GM13977 (cell line): Measurements from ENCODE around the gene PHF21B.

Source experiments
- DNase-seq: peaks from one replicate; pipeline ENCODE4 v3.0.0; 2012; ENCODE audit warnings: low spot score
- in situ Hi-C: fragments of 300-500 bp; cut with MboI; formaldehyde crosslinking; loops from one replicate; pipeline ENCODE4 v1.12.0; 2022; ENCODE audit warnings: low sequenced_read_pairs, low pct_unique_long_range_greater_than_20kb, mixed read lengths, inconsistent platforms; ENCODE audit not compliant: unreplicated experiment
- TF ChIP-seq, protein P1 (sequence below): IDR thresholded peaks from 2 replicates; pipeline ENCODE4 v1.5.1; 2012; ENCODE audit warnings: mild to moderate bottlenecking, control low read depth; ENCODE audit not compliant: insufficient read depth; ENCODE audit errors: extremely low read depth, missing control alignments

Gene PHF21B

GRCh38 chr22:44916281-44917231 is 93.2 kb downstream of the PHF21B start:
- in situ Hi-C loops, result no loop called here
- no peak for DNase-seq
- TF ChIP-seq, protein P1, sequence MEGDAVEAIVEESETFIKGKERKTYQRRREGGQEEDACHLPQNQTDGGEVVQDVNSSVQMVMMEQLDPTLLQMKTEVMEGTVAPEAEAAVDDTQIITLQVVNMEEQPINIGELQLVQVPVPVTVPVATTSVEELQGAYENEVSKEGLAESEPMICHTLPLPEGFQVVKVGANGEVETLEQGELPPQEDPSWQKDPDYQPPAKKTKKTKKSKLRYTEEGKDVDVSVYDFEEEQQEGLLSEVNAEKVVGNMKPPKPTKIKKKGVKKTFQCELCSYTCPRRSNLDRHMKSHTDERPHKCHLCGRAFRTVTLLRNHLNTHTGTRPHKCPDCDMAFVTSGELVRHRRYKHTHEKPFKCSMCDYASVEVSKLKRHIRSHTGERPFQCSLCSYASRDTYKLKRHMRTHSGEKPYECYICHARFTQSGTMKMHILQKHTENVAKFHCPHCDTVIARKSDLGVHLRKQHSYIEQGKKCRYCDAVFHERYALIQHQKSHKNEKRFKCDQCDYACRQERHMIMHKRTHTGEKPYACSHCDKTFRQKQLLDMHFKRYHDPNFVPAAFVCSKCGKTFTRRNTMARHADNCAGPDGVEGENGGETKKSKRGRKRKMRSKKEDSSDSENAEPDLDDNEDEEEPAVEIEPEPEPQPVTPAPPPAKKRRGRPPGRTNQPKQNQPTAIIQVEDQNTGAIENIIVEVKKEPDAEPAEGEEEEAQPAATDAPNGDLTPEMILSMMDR, result no peak

DNA sequence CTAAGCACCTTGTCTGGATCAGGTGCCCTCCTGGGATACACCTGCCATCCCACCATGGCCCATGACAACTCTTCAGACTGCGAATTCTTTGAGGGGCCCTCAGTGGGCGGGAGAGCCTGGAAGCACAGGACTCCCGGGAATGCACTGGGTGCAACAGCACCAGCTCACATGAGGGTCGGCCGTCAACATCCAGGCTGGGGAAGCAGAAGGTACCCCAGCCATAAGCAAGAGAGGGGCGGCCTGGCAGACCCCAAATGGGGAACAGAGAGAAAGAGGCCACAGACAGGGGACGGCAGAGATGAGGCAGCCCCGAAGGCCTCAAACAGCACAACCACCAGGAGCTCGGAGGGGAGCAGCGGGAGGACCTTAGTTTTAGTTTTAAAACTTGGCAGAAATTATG is 94.4 kb downstream of the PHF21B start:
- in situ Hi-C loops, result no loop called here
- no peak for DNase-seq
- TF ChIP-seq, protein P1, result no peak

DNA sequence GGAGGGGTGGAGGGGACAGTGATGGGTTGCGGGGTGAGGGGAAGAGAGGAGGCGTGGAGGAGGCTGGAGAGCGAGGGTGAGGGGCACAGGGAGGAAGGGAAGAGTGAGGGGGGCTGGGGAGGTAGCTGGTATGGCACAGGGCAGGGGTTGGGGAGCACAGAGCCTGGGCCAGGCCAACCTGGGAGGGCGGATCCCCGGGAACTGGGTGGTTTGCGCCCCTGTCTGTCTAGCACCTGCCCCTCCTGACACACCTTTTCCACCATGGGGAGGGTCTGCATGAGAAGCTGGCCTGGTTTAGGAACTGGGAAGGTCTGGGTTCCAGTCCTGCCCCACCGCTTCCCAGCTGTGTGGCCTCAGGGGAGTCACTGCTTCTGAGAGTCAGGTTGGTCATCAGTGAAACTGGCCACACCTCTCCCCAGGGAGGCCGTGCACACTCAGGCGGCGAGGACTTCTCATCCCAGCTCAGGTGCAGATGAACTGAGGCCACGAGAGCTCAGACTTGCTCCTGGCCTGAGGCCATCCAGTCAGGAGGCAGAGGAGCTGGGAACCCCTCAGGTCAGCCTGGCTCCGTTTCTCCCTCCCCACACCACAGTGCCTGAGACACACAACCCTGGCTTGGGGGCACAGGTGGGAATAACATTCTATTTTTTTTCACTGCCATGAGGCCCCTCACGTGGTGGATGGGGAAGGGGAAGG is 95.6 kb downstream of the PHF21B start:
- in situ Hi-C loops, result no loop called here
- TF ChIP-seq, protein P1, result no peak

DNA sequence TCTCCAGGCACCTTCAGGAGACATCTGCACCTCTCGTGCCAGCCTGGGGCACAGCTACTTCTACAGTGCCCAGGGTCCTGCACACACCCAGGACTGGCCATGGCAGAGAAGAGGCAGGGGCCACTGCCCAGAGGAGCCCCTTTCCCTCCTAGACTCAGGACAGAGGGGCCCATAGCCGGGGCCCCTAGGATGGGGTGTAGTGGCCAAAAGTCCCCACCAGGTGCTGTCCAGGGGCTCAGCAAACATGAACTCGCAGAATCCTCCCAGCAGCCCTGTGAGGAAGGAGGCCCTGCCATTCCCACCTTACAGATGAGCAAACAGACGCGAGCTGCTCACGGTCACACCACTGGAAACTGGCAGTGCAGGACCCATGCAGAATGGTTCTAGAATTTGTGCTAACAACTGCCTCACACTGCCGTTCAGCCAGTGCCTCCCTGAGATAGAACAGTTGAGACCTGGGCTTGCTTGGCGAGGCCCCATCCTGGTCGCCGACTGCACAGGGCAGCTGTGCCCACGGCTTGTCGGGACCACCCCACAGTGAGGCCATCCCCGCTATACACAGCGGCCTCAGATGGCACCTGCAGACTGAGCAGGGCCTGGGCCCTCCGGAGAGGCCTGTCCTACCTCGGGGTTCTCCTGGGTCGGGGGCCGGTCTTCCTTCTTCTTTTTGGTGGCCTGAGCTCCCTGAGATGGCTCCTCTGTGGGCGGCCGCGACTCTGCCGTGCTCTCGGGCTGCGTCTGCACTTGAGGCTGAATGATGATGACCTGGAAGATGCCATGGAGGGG is 96.4 kb downstream of the PHF21B start:
- DNase-seq, result no peak
- in situ Hi-C loops, result no loop called here
- TF ChIP-seq, protein P1, result no peak

More for the DNA sequence above, 95.6 kb downstream of the PHF21B start:
- no peak for DNase-seq

DNA sequence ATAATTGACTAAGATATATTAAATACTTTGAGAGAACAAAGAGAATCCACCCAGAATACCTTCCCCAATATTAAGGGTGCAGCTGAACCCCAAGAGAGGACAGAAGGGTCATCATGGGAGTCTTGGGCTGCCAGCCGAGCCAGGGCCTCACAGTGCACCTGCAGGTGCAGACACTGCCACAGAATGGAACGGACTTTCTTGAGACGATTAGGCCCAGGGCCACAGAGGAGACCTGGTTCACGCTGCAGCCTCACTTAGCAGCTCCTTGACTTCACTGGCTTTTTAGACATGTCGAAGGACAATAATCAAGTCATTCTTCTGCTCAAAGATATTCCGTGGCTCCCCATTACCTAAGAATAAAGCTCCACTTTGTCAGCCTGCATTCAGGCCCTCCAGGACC is 100.6 kb downstream of the PHF21B start:
- TF ChIP-seq, protein P1, result no peak
- in situ Hi-C loops, result no loop called here
- DNase-seq, result no peak
